ENCODE results near the gene INS.

INS gene

GRCh38 chr11:2149460-2149859, 11.5 kb downstream of the INS start:
- no peak overlapping the region for H3K4me3 ChIP-seq (ENCODE audit: low read length)
- no peak for TF ChIP-seq CTCF (conservative IDR thresholded peaks at IDR 0.05; ENCODE audit: low read length)
- DNase-seq (ENCODE audit: low read depth) = no peak

GRCh38 chr11:2148595-2148994, 12.4 kb downstream of the INS start:
- DNase-seq (ENCODE audit: low read depth) = no peak
- H3K4me3 ChIP-seq (ENCODE audit: low read length) = no peak overlapping the region
- TF ChIP-seq CTCF (conservative IDR thresholded peaks at IDR 0.05; ENCODE audit: low read length) = no peak

GRCh38 chr11:2147391-2147790, 13.6 kb downstream of the INS start:
- no peak for TF ChIP-seq CTCF (conservative IDR thresholded peaks at IDR 0.05; ENCODE audit: low read length)
- no peak overlapping the region for H3K4me3 ChIP-seq (ENCODE audit: low read length)
- DNase-seq (ENCODE audit: low read depth) = no peak

GRCh38 chr11:2146051-2146450, 15.0 kb downstream of the INS start:
- H3K4me3 ChIP-seq (ENCODE audit: low read length) = no peak overlapping the region
- TF ChIP-seq CTCF (conservative IDR thresholded peaks at IDR 0.05; ENCODE audit: low read length) = no peak
- no peak for DNase-seq (ENCODE audit: low read depth)

GRCh38 chr11:2144544-2145248, 16.3 kb downstream of the INS start:
- no peak for TF ChIP-seq CTCF (conservative IDR thresholded peaks at IDR 0.05; ENCODE audit: low read length)
- no peak overlapping the region for H3K4me3 ChIP-seq (ENCODE audit: low read length)
- no peak for DNase-seq (ENCODE audit: low read depth)

- no peak overlapping the region for H3K4me3 ChIP-seq (ENCODE audit: low read length)
- TF ChIP-seq CTCF (conservative IDR thresholded peaks at IDR 0.05; ENCODE audit: low read length) = no peak
- DNase-seq (ENCODE audit: low read depth) = no peak
Observed at GRCh38 chr11:2143799-2144543, 17.0 kb downstream of the INS start.

- no peak for TF ChIP-seq CTCF (conservative IDR thresholded peaks at IDR 0.05; ENCODE audit: low read length)
- no peak for DNase-seq (ENCODE audit: low read depth)
- H3K4me3 ChIP-seq (ENCODE audit: low read length) = no peak overlapping the region
Observed at GRCh38 chr11:2143477-2143798, 17.6 kb downstream of the INS start.

All from AG10803 (cell line).